MM.1S (cell line): ENCODE measurements around the gene TEKT3.

ENCODE experiments used
- EZH2 ChIP-seq: fragments of 300-600 bp; sonication (generic); optimal IDR thresholded peaks from 2 replicates; pipeline ENCODE3; 2017; ENCODE audit warnings: low read depth, mild to moderate bottlenecking, antibody characterized with exemption, low read length, mixed read lengths
- EZH2phosphoT487 ChIP-seq: fragments of 300-600 bp; sonication (generic); IDR thresholded peaks from 2 replicates; pipeline ENCODE4 v1.6.1; 2018; ENCODE audit warnings: antibody characterized with exemption, low read length
- TF ChIP-seq, protein P1 (sequence below): fragments of 300-600 bp; sonication (generic); IDR thresholded peaks from 2 replicates; pipeline ENCODE4 v1.5.1; 2016; ENCODE audit warnings: antibody characterized with exemption, low read length, mixed read lengths

GRCh38 chr17:15377200-15377599, 35.8 kb upstream of the TEKT3 start:
- TF ChIP-seq, protein P1, sequence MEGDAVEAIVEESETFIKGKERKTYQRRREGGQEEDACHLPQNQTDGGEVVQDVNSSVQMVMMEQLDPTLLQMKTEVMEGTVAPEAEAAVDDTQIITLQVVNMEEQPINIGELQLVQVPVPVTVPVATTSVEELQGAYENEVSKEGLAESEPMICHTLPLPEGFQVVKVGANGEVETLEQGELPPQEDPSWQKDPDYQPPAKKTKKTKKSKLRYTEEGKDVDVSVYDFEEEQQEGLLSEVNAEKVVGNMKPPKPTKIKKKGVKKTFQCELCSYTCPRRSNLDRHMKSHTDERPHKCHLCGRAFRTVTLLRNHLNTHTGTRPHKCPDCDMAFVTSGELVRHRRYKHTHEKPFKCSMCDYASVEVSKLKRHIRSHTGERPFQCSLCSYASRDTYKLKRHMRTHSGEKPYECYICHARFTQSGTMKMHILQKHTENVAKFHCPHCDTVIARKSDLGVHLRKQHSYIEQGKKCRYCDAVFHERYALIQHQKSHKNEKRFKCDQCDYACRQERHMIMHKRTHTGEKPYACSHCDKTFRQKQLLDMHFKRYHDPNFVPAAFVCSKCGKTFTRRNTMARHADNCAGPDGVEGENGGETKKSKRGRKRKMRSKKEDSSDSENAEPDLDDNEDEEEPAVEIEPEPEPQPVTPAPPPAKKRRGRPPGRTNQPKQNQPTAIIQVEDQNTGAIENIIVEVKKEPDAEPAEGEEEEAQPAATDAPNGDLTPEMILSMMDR = no peak
- TF ChIP-seq EZH2 = no peak
- TF ChIP-seq EZH2phosphoT487 = no peak
